Caco-2 (cell line): ENCODE results near the gene LKAAEAR1. TPM values are rescaled to one million over a fixed set of nuclear protein-coding genes. Genes with fewer than 3 reads are reported as not detected.

Experiments used
- BruUV-seq: library from RNA; stranded (reverse); fragments of 400-500 nt; replicated peaks from 2 replicates; lab custom pipeline; 2021; lab: Mats Ljungman, UMichigan
- CTCF ChIA-PET: fragments of 300-600 bp; sonication (Branson Sonifier 250); formaldehyde crosslinking; loops from one replicate; lab custom pipeline; 2022; ENCODE audit warnings: antibody characterized with exemption; lab: Charles Lee
- POLR2A ChIA-PET: fragments of 300-600 bp; sonication (Branson Sonifier 250); formaldehyde crosslinking; loops from one replicate; lab custom pipeline; 2022; ENCODE audit warnings: antibody characterized with exemption; lab: Charles Lee
- DNase-seq, 2 experiments: peaks; one replicate each; pipeline versions ENCODE4 v3.0.0 to v3.0.0-alpha.2; 2020 to 2022
- H3K27me3 ChIP-seq: replicated peaks from 2 replicates; pipeline ENCODE4 v1.6.0; 2011; ENCODE audit warnings: low read length; ENCODE audit not compliant: control insufficient read depth, insufficient read depth
- H3K36me3 ChIP-seq: 2 replicates; pipeline ENCODE4 v1.5.1; 2011; ENCODE audit warnings: low read length; ENCODE audit not compliant: control insufficient read depth, insufficient read depth
- H3K4me1 ChIP-seq: fragments of 250-450 bp; sonication (Bioruptor Pico); 2 replicates; pipeline ENCODE4 v1.5.1; 2020; ENCODE audit warnings: mild to moderate bottlenecking
- H3K4me3 ChIP-seq: 2 replicates; pipeline ENCODE4 v1.5.1; 2011; ENCODE audit warnings: low read depth, mild to moderate bottlenecking, control low read depth, low read length
- H3K9me3 ChIP-seq: fragments of 250-450 bp; sonication (Bioruptor Pico); 2 replicates; pipeline ENCODE4 v1.5.1; 2020; ENCODE audit warnings: mild to moderate bottlenecking, moderate library complexity
- H3K27ac Mint-ChIP-seq: one replicate; pipeline ENCODE4 v1.8.0; 2022; ENCODE audit warnings: mixed read lengths; ENCODE audit not compliant: unreplicated experiment
- H3K27me3 Mint-ChIP-seq: one replicate; pipeline ENCODE4 v1.8.0; 2022; ENCODE audit warnings: mixed read lengths; ENCODE audit not compliant: insufficient read depth, unreplicated experiment
- H3K36me3 Mint-ChIP-seq: one replicate; pipeline ENCODE4 v1.8.0; 2022; ENCODE audit warnings: mild to moderate bottlenecking, mixed read lengths; ENCODE audit not compliant: insufficient read depth, unreplicated experiment
- H3K4me1 Mint-ChIP-seq: one replicate; pipeline ENCODE4 v1.8.0; 2022; ENCODE audit warnings: low read depth, mixed read lengths; ENCODE audit not compliant: unreplicated experiment
- H3K4me3 Mint-ChIP-seq: one replicate; pipeline ENCODE4 v1.8.0; 2022; ENCODE audit warnings: mild to moderate bottlenecking, moderate library complexity, mixed read lengths; ENCODE audit not compliant: unreplicated experiment
- H3K9me3 Mint-ChIP-seq: one replicate; pipeline ENCODE4 v1.8.0; 2022; ENCODE audit warnings: mixed read lengths; ENCODE audit not compliant: unreplicated experiment
- CTCF ChIP-seq, 2 experiments: fragments of 200-600 bp in 1 of 2; IDR thresholded peaks; 1 replicate in 1 of 2; 2 replicates in 1 of 2; pipeline versions ENCODE4 v1.5.1 to v1.8.0; 2011 to 2022; ENCODE audit warnings: antibody characterized with exemption in 1 of 2, control low read depth in 1 of 2, inconsistent platforms in 1 of 2, low read depth in 1 of 2, low read length in 1 of 2, mild to moderate bottlenecking in 1 of 2, moderate library complexity in 1 of 2; ENCODE audit not compliant: insufficient read depth in 1 of 2, severe bottlenecking in 1 of 2, unreplicated experiment in 1 of 2
- intact Hi-C: fragments of 100-400 bp; cut with micrococcal nuclease; formaldehyde crosslinking; loops from one replicate; pipeline ENCODE4 v1.10.0; 2022; ENCODE audit not compliant: unreplicated experiment
- total RNA-seq: library from RNA; stranded (reverse); gene quantifications from 2 replicates; pipeline ENCODE4 v1.2.3, GENCODE V29; 2022

LKAAEAR1 gene
- total RNA-seq, 1 experiment from 2014 or later, result not detected

DNA sequence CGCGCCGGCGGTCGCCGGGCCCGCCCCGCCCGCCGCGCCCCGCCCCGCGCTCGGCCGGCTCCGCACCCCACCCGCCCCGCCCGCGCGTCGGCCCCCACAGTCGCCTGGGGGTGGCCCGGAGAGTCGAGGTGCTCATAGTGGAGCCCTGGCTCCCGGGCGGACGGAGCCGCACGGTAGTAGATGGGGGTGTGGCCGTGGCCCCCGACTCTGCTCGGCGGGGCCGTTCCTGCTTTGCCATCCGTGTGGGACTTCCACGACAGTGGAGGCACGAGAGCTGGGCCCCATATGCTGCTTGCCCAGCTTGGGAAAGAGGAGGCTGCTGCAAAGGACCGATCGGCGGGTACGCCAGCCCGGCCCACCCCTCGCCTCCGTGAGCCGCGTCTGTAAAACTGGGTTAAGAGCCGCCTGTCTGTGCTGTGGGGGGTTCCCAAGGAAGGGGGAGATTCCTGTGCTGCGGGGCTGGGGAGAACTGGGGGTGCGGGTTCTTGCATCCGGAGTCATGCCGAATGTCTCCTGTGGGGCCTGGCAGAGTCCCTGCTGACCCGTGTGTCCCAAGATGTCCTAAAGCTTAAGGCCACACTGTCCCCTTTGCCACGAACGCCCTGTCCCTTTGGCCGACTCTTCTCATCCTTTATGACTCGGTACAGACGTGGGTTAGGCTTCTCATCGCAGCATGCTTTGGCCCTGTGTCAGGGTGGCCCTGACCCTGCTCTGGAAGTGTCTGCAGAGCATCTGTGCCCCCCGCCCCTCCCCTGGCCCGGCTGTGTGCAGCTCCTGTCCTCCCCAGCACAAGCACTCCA lies 4.0 kb downstream of the LKAAEAR1 start, which contains the start of gene OPRL1:
Gene OPRL1 (plus strand): TSS at position 70 of the 800 bp plus-strand sequence. CDS start 12,639 bp downstream, outside the sequence.
- Mint-ChIP-seq H3K36me3 (peaks cover 6% of the 10 kb centered on the region), H3K4me1 (peaks cover 24% of the 10 kb centered on the region), H3K4me3 (peak within 1 kb of the TSS; percentile 88), H3K27ac (peak within 1 kb of the TSS; percentile 75), H3K27me3 (peaks cover 11% of the 10 kb centered on the region), H3K9me3 (no peaks in the 10 kb centered on the region)
- H3K4me1 ChIP-seq, result peaks cover 35% of the 10 kb centered on the region
- ChIA-PET POLR2A (interaction anchor here (0.6 to 1.8 kb wide), 4 partner anchors 17 to 123 kb away, joined by 3 to 10 read pairs (median 4); partner anchors contain the start of genes PRPF6 and TCEA2), CTCF (interaction anchor here (0.5 to 1.9 kb wide), 13 partner anchors 10 to 507 kb away, joined by 3 to 15 read pairs (median 4); partner anchors contain the start of genes HELZ2, PRPF6 and TCEA2)
- intact Hi-C loops, result no loop called here
- no TSS peak for BruUV-seq
- H3K4me3 ChIP-seq, result peak within 1 kb of the TSS; percentile 96
- H3K36me3 ChIP-seq, result no peaks in the 10 kb centered on the region
- peaks cover 4% of the 10 kb centered on the region for H3K27me3 ChIP-seq
- no peaks in the 10 kb centered on the region for H3K9me3 ChIP-seq
- TF ChIP-seq CTCF (IDR thresholded peaks at IDR 0.05; ENCODE audit: insufficient read depth in 1 of 2, low read depth in 1 of 2, low read length in 1 of 2, severe bottlenecking in 1 of 2, unreplicated experiment in 1 of 2), result no peak
- no peak for DNase-seq

DNA sequence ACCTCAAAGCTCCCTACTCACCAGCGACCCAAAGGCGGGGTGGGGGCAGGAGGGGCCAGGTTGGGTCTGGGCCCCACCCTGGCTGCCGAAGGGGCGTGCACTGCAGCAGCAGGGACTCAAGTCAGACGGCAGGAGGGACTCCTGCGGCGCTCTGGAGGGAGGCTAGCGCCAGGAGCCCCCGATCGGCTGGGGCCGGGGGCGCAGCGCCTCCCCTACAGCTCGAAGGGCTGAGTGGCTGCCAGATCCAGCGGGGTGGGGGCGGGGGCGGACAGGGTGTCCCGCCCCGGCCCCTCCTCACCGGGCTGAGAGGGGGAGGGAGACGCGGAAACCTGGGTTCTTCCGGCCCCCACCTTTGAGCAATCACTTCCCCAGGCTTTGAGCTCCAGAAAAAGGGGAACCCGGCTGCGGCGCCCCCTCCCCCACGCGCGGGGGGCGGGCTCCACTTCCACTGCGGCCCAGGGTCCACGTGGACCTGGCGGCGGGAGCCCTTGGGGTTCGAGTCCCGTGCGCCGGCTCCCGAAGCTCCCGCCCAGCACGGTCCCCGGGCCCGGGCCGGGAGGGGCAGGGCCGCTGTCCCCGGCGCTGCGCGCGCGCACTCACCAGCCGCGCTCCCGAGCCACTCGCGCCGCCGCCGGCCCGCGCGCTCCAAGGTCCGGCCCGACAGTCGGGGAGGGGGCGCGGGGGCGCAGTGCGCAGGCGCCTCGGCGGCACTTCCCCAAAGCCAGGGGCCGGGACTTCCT lies 4.8 kb downstream of the LKAAEAR1 start, which contains the start of gene RGS19:
Gene RGS19 (minus strand): TSS at position 246 of the 740 bp plus-strand sequence. CDS start 2,632 bp downstream, outside the sequence.
- CTCF ChIA-PET, result interaction anchor here (0.5 to 1.9 kb wide), 12 partner anchors 10 to 548 kb away, joined by 3 to 15 read pairs (median 4); partner anchors contain the start of genes HELZ2, PRPF6 and TCEA2
- H3K4me3 ChIP-seq, result peak within 1 kb of the TSS; percentile 96
- no peaks in the 10 kb centered on the region for H3K9me3 ChIP-seq
- POLR2A ChIA-PET, result interaction anchor here (0.5 to 1.8 kb wide), 9 partner anchors 17 to 1285 kb away, joined by 3 to 10 read pairs (median 4); partner anchors contain the start of genes ARFGAP1, PRPF6 and TCEA2
- DNase-seq, result peak; percentile 91 to 98
- TF ChIP-seq CTCF (IDR thresholded peaks at IDR 0.05; ENCODE audit: insufficient read depth in 1 of 2, low read depth in 1 of 2, low read length in 1 of 2, severe bottlenecking in 1 of 2, unreplicated experiment in 1 of 2), result peak in 1 of 2 experiments; percentile 18
- Mint-ChIP-seq H3K9me3 (no peaks in the 10 kb centered on the region), H3K27me3 (peaks cover 4% of the 10 kb centered on the region), H3K4me1 (peaks cover 22% of the 10 kb centered on the region), H3K4me3 (peak within 1 kb of the TSS; percentile 88), H3K36me3 (peaks cover 5% of the 10 kb centered on the region), H3K27ac (peak within 1 kb of the TSS; percentile 75)
- H3K36me3 ChIP-seq, result no peaks in the 10 kb centered on the region
- H3K27me3 ChIP-seq, result peaks cover 2% of the 10 kb centered on the region
- intact Hi-C loops, result loop anchor here (2.0 kb wide), 1 partner anchor 17 kb away; the partner anchor contains the start of gene TCEA2
- no TSS peak for BruUV-seq
- H3K4me1 ChIP-seq, result peaks cover 32% of the 10 kb centered on the region
